Ovary (tissue), 9 donors: ENCODE measurements around the gene GNAI2. TPM values are rescaled to one million over a fixed set of nuclear protein-coding genes. Genes with fewer than 3 reads are reported as not detected.
A peak's percentile ranks its signal among the peaks of the same experiment; 100 is the strongest.
"Not testable (repeated sequence)": the region's sequence is repeated elsewhere in the genome, so short reads cannot be mapped to it uniquely, and the experiment has no call there.

Source experiments
- DNase-seq, 5 donors: peaks; one replicate each; pipeline ENCODE4 v3.0.0-alpha.2; 2019 to 2020
- H3K27ac ChIP-seq, 2 donors: fragments of 200-600 bp; one replicate each; pipeline versions ENCODE4 v1.5.1 to v1.8.0; 2019 to 2022
- H3K27me3 ChIP-seq: fragments of 200-600 bp; one replicate; pipeline ENCODE4 v1.8.0; 2022
- H3K36me3 ChIP-seq: fragments of 200-600 bp; sonication (generic); one replicate; pipeline ENCODE4 v1.5.1; 2019
- H3K4me1 ChIP-seq: one replicate; pipeline ENCODE4 v1.8.1; 2013; ENCODE audit warnings: mild to moderate bottlenecking, moderate library complexity; ENCODE audit not compliant: insufficient read depth
- H3K4me3 ChIP-seq: fragments of 200-600 bp; sonication (generic); one replicate; pipeline ENCODE4 v1.5.1; 2017
- H3K9me3 ChIP-seq, 2 donors: fragments of 200-600 bp in 1 of 2; sonication (generic) in 1 of 2; one replicate each; pipeline versions ENCODE4 v1.5.1 to v1.8.1; 2013 to 2019; ENCODE audit warnings: mild to moderate bottlenecking in 1 of 2, moderate library complexity in 1 of 2
- EP300 ChIP-seq: sonication (generic); formaldehyde crosslinking; IDR thresholded peaks from one replicate; pipeline ENCODE4 v1.6.1; 2017; ENCODE audit warnings: antibody characterized with exemption
- POLR2A ChIP-seq: fragments of 450-650 bp; IDR thresholded peaks from one replicate; pipeline ENCODE4 v1.6.1; 2017; ENCODE audit warnings: antibody characterized with exemption, mild to moderate bottlenecking, moderate library complexity
- WGBS, 3 donors: extraction: QIAGEN DNeasy Blood & Tissue Kit in 1 of 3; methylation state at CpG; one replicate each; pipeline versions ENCODE4 v1.1.5 to v1.1.7; 2013 to 2017; 5-methylcytosine and 5-hydroxymethylcytosine counted together
- intact Hi-C, 4 donors: fragments of 100-400 bp; cut with DNase I; formaldehyde crosslinking; loops; one replicate each; pipeline versions ENCODE4 v1.11.0 to v1.15.1; 2022 to 2023
- polyA plus RNA-seq, 2 donors: library from polyadenylated mRNA; stranded (reverse); fragments of 200-250 nt in 1 of 2; fragments of 350-450 nt in 1 of 2; fragmentation: Illumina TruSeq in 1 of 2; extraction: RNeasy Lipid Tissue Mini Kit (QIAGEN cat#74804) in 1 of 2; gene quantifications; one replicate each; pipeline ENCODE4 v1.2.3, GENCODE V29; 2013 to 2014
- total RNA-seq, 7 donors: library from RNA; depleted of rRNA in 2 of 7; stranded (reverse); fragments of >200 nt in 2 of 7; fragmentation: NEBNext Ultra II Directional in 3 of 7; extraction: Animal tissue kit (Norgen Biotek cat#: 25700) in 3 of 7; gene quantifications; one replicate each; pipeline versions ENCODE4 v1.1.0 to v1.2.4, GENCODE V29; 2016 to 2023
- TF ChIP-seq, protein P1 (sequence below), 3 donors: fragments of 450-650 bp in 2 of 3; fragments of 200-600 bp in 1 of 3; IDR thresholded peaks; one replicate each; pipeline versions ENCODE4 v1.5.1 to v1.8.0; 2016 to 2022; ENCODE audit warnings: antibody characterized with exemption in 3 of 3, mild to moderate bottlenecking in 1 of 3
- donor health status: DM: no; HTN: no; CAD: no; lungs with moderate emphysema.
- donor health status: DM: no; HTN: no; CAD: no.
- donor health status: Bipolar disorder and iron deficiency.
- donor health status: DM: yes; HTN: yes; CAD: no.
- donor health status: DM: no; HTN: no; CAD: no.
- donor health status: DM: yes; HTN: yes; CAD: no.

Gene GNAI2
- total and polyA plus RNA-seq, 9 donors: 72.3 to 309 (median 212) TPM

DNA sequence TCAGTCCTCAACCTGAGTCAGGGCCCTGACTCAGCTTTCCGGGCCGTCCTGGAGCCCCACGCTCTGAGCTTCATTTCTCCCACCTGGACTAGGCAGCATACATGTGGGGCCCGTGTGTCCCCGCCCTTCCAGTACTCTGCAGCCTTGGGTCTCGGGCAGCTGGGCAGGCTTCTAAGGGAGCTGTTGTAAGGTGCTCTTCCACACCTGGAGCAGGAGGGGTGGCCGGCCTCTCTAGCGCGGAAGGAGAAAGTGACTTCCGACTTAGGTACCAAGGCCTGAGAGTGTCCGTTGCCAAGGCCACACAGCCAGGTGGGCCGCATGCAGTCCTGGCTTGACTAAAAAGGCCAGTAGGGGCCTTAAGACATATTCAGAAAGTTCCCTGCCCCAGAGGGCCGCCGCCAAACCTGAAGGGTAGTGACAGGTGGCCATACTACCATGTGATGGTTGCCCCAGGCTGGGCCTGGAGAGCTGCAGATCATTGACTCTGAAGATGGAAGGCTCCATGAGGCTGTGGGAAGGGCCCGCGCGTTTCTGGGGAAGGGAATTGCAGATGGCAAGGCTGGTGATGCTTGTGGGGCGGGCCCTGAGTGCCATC is 23.5 kb downstream of the GNAI2 start:
- no peaks in the 10 kb centered on the region for H3K9me3 ChIP-seq
- 52 to 56% (median 53%) methylated on average over 18 of the region's 18 CpGs for WGBS, 3 donors
- H3K36me3 ChIP-seq: no peaks in the 10 kb centered on the region
- no peaks in the 10 kb centered on the region for H3K27me3 ChIP-seq
- H3K27ac ChIP-seq: peak overlapping the region; percentile 97 to 99
- no peak for TF ChIP-seq EP300
- no peak for TF ChIP-seq POLR2A
- TF ChIP-seq, protein P1, sequence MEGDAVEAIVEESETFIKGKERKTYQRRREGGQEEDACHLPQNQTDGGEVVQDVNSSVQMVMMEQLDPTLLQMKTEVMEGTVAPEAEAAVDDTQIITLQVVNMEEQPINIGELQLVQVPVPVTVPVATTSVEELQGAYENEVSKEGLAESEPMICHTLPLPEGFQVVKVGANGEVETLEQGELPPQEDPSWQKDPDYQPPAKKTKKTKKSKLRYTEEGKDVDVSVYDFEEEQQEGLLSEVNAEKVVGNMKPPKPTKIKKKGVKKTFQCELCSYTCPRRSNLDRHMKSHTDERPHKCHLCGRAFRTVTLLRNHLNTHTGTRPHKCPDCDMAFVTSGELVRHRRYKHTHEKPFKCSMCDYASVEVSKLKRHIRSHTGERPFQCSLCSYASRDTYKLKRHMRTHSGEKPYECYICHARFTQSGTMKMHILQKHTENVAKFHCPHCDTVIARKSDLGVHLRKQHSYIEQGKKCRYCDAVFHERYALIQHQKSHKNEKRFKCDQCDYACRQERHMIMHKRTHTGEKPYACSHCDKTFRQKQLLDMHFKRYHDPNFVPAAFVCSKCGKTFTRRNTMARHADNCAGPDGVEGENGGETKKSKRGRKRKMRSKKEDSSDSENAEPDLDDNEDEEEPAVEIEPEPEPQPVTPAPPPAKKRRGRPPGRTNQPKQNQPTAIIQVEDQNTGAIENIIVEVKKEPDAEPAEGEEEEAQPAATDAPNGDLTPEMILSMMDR (IDR thresholded peaks at IDR 0.05): no peak
- intact Hi-C loops: loop anchor here in 1 of 4 donors (2.0 to 10.0 kb wide), 2 partner anchors 15 to 65 kb away; partner anchors contain the start of genes HYAL2 and TUSC2
- peaks cover 17% of the 10 kb centered on the region for H3K4me1 ChIP-seq
- DNase-seq: peak in 1 of 5 donors; percentile 54
- H3K4me3 ChIP-seq: no peak overlapping the region

DNA sequence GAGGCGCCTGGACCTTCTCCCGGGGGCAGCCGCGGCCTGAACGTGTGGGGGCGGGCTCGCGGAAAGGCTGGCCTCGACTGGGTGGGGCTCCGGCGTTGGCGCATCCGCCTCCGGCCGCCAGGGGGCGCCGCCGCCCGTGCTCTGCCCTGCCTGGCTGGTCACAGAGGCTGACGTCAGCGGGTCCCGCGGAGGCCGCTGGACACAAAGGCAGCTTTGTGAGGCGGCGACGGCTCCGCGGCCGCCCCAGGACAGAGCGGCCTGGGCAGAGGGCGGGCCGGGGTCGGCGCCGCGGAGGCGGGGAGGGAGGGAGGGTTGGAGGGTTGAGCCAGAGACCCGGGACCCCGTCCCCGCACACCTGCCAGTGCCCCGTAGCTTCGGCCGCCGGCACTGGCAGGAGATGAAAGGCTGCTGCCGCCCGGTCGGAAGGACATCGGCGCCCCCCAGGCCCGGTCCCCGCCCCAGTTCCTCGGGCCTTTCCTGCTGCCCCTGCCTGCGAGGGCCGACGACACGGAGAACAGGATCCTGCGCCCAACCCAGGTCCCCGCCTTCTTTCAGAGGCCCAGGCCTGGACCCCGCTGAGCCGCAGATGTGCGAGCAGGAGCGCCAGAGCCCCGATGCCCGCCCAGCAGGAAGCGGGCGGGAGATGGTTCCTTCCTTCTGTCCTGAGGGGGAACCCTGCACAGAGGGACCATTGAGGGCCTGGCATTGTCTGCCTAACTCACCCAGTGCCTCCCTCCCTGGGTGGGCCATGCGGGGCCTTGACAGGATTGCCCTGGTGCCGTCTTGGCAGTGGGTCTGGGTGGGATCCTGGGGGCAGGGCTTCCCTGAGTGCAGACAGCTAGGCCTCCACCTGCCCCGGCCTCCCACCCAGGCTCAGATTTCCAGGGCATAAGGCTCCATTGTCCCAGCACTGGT is 24.3 kb downstream of the GNAI2 start:
- Histone ChIP-seq H3K27me3 (no peaks in the 10 kb centered on the region), H3K4me1 (peaks cover 22% of the 10 kb centered on the region), H3K4me3 (peak overlapping the region; percentile 60), H3K9me3 (no peaks in the 10 kb centered on the region), H3K27ac (peak overlapping the region; percentile 97 to 99), H3K36me3 (no peaks in the 10 kb centered on the region)
- DNase-seq: peak; percentile 93 to 97 (median 96)
- TF ChIP-seq POLR2A (peak; percentile 92), EP300 (no peak)
- TF ChIP-seq, protein P1 (IDR thresholded peaks at IDR 0.05): peak; percentile 99 to 100 (median 100)
- intact Hi-C loops: loop anchor here in 1 of 4 donors (10.0 kb wide), 1 partner anchor 65 kb away; the partner anchor contains the start of genes HYAL2 and TUSC2
- 1 to 4% (median 1%) methylated on average over 29 to 70 of the region's 70 CpGs for WGBS, 3 donors

DNA sequence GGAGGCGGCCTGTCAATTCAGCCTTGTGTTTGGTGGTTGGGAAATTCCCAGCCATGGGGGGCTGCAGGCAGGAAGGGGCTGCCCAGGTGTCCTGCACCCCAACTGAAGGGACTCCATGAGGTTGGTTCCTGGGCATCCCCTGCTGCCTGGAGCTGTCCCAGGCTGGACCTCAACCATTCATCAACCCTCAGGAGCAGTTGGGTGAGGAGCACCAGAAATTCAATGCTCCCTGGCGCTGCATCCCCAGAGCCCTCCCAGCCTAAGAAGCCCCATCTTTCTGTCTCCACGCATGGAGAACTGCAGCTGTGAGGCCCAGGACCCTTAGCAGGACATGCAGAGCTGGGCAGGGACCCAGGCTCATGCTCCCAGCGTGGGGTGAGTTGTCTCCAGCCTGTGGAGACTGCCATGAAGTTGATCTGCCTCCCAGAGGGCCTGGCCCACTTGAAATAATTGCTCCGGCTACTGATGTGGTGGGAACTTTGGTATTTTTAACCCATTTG is 25.0 kb downstream of the GNAI2 start:
- Histone ChIP-seq H3K36me3 (no peaks in the 10 kb centered on the region), H3K4me1 (peaks cover 29% of the 10 kb centered on the region), H3K4me3 (no peak overlapping the region), H3K9me3 (no peaks in the 10 kb centered on the region), H3K27me3 (no peaks in the 10 kb centered on the region), H3K27ac (peak overlapping the region; percentile 97 to 99)
- DNase-seq: peak in 3 of 5 donors; percentile 44 to 49 (median 48)
- WGBS, 3 donors: 54 to 61% (median 54%) methylated on average over 5 of the region's 5 CpGs
- intact Hi-C loops: loop anchor here in 1 of 4 donors (10.0 kb wide), 1 partner anchor 64 kb away; the partner anchor contains the start of genes HYAL2 and TUSC2
- TF ChIP-seq, protein P1 (IDR thresholded peaks at IDR 0.05): no peak
- TF ChIP-seq POLR2A (no peak), EP300 (no peak)

DNA sequence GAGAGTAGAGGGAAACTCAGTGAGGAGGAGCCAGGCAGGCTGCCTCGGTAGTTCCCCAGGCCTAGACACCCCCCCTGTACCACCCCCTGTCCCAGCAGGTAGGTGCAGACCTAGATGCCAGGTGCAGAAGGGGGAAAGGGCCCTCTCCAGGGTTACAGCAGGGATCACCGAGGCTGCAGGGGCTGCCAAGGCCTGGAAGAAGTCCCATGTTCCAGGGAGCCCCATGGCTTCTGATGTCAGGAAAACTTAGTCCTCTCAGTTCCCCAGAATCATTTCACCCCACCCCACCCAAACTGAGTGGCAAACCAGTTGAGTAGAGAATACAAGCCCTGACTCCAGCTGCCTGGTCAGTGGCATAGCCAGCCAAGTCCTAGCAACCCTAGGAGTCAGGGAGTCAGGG is 25.5 kb downstream of the GNAI2 start:
- Histone ChIP-seq H3K36me3 (no peaks in the 10 kb centered on the region), H3K4me1 (peaks cover 34% of the 10 kb centered on the region), H3K4me3 (no peak overlapping the region), H3K27me3 (no peaks in the 10 kb centered on the region), H3K9me3 (no peaks in the 10 kb centered on the region), H3K27ac (peak overlapping the region; percentile 97 to 99)
- TF ChIP-seq EP300 (no peak), POLR2A (no peak)
- TF ChIP-seq, protein P1 (IDR thresholded peaks at IDR 0.05): no peak
- WGBS, 3 donors: 25 to 51% (median 48%) methylated on average over 2 of the region's 2 CpGs
- intact Hi-C loops: loop anchor here in 1 of 4 donors (10.0 kb wide), 1 partner anchor 63 kb away; the partner anchor contains the start of genes HYAL2 and TUSC2
- peak in 3 of 5 donors; percentile 36 to 48 (median 40) for DNase-seq

DNA sequence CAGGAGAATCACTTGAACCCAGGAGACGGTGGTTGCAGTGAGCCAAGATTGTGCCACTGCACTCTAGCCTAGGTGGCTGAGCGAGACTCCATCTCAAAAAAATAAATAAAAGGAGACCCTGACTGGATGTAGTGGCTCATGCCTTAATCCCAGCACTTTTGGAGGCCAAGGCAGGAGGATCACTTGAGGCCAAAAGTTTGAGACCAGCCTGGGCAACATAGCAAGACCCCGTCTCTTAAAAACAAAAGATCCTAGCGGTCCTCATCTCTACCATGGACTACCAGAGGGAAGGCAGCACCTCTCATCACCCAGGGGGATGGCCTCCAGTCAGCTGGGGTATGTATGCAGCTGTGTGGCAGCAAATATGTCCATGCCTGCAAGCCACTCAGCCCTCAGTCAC is 26.2 kb downstream of the GNAI2 start:
- peak overlapping the region; percentile 97 to 99 for H3K27ac ChIP-seq
- 97 to 98% (median 98%) methylated on average over 4 of the region's 4 CpGs for WGBS, 3 donors

More for the DNA sequence above, 26.2 kb downstream of the GNAI2 start:
- not testable (repeated sequence) for H3K9me3 ChIP-seq, H3K4me3 ChIP-seq, H3K36me3 ChIP-seq, DNase-seq, H3K27me3 ChIP-seq
- peaks cover 40% of the 10 kb centered on the region for H3K4me1 ChIP-seq
- intact Hi-C loops: loop anchor here in 1 of 4 donors (10.0 kb wide), 1 partner anchor 63 kb away; the partner anchor contains the start of genes HYAL2 and TUSC2
